ENCODE results near the gene CCDC85B. TPM values are rescaled to one million over a fixed set of nuclear protein-coding genes. Genes with fewer than 3 reads are reported as not detected.
A peak's percentile ranks its signal among the peaks of the same experiment; 100 is the strongest.

CCDC85B gene
- total RNA-seq, 4 donors from 2014 or later, result 44.9 to 61.0 (median 53.1) TPM

DNA sequence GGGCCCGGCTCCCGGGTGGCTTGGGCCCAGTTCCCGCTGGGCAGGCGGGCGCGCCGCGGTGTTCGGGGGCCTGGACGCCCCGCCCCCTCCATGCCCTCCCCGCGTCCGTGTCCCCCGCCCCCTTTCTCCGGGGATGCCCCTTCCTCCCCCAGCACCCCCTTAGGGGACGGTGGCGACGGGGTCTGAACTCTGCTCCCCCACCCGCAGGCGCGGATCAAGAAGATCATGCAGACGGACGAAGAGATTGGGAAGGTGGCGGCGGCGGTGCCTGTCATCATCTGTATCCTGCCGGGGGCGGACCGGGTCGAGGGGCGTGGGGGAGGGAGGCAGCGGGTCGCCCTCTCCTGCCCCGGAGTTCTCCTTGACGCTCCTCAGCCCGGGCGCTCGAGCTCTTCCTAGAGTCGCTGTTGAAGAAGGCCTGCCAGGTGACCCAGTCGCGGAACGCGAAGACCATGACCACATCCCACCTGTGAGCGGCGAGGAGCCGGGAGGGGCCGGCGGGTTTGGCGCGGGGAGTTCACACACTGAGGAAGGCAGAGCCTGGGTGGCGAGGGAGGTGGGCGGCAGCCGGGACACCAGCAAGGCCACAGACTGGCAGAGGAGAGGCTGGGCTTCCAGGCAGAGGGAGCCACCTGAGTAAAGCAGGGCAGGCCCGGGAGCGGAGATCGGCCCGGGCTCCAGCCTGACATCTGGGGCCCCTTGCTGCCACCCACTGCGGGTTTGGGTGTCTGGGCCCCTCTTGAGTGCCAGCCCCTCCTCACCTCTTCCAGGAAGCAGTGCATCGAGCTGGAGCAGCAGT, 29.3 kb downstream of the CCDC85B start:
- TF ChIP-seq, protein P1, sequence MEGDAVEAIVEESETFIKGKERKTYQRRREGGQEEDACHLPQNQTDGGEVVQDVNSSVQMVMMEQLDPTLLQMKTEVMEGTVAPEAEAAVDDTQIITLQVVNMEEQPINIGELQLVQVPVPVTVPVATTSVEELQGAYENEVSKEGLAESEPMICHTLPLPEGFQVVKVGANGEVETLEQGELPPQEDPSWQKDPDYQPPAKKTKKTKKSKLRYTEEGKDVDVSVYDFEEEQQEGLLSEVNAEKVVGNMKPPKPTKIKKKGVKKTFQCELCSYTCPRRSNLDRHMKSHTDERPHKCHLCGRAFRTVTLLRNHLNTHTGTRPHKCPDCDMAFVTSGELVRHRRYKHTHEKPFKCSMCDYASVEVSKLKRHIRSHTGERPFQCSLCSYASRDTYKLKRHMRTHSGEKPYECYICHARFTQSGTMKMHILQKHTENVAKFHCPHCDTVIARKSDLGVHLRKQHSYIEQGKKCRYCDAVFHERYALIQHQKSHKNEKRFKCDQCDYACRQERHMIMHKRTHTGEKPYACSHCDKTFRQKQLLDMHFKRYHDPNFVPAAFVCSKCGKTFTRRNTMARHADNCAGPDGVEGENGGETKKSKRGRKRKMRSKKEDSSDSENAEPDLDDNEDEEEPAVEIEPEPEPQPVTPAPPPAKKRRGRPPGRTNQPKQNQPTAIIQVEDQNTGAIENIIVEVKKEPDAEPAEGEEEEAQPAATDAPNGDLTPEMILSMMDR (IDR thresholded peaks at IDR 0.05), result no peak
- TF ChIP-seq POLR2A (IDR thresholded peaks at IDR 0.05), result no peak
- WGBS, 2 donors, result 0 to 1% methylated on average over 29 to 30 of the region's 60 CpGs
- H3K4me3 ChIP-seq (ENCODE audit: low read depth, poor library complexity, severe bottlenecking), result peak overlapping the region; percentile 80
- DNase-seq (ENCODE audit: low spot score in 2 of 2), result peak in 1 of 2 donors; percentile 89
- intact Hi-C loops (cut with DNase I; ENCODE audit: low total_unique reads), result no loop called here

DNA sequence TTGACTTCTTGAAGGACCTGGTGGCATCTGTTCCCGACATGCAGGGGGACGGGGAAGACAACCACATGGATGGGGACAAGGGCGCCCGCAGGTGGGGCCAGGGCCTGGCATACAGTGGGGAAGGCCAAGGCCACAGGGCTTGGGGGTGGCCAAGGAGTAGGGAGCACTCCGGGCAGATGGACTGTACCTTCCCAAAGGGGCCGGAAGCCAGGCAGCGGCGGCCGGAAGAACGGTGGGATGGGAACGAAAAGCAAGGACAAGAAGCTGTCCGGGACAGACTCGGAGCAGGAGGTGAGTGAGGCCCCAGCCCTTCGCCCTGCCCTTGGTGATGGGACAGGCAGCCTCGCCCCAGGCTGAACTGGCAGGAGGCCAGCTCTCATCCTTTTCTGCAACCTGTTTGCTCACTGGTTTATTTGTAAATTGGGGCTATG, 29.9 kb downstream of the CCDC85B start:
- no peak for DNase-seq (ENCODE audit: low spot score in 2 of 2)
- peak overlapping the region; percentile 80 for H3K4me3 ChIP-seq (ENCODE audit: low read depth, poor library complexity, severe bottlenecking)
- 47 to 55% methylated on average over 15 of the region's 15 CpGs for WGBS, 2 donors
- no peak for TF ChIP-seq POLR2A (IDR thresholded peaks at IDR 0.05)
- TF ChIP-seq, protein P1 (IDR thresholded peaks at IDR 0.05), result no peak
- intact Hi-C loops (cut with DNase I; ENCODE audit: low total_unique reads), result no loop called here

DNA sequence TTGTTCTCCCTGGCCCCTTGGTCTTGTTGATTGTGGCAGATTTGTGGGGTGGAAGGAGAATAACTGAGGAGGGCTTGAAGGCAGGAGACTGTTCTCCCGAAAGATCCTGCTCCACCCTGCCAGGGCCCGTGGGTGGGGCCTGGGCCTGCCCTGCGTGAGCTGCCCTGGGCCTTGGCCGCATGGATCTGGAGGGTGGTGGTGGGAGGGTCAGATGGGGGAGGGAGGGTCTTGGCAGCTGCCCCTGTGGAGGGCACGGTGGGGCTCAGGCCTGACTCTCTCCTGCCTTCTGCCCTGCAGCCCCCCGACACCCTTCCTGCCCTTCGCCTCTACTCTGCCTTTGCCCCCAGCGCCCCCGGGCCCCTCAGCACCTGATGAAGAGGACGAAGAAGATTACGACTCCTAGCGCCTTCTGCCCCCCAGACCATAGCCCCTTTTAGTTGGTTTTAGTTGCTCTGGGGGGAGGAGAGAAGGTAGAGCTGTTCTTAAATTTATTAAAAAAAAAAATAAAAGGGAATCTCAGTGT, 30.6 kb downstream of the CCDC85B start:
- intact Hi-C loops (cut with DNase I; ENCODE audit: low total_unique reads), result no loop called here
- H3K4me3 ChIP-seq (ENCODE audit: low read depth, poor library complexity, severe bottlenecking), result no peak overlapping the region
- no peak for DNase-seq (ENCODE audit: low spot score in 2 of 2)
- 75 to 82% methylated on average over 10 to 12 of the region's 12 CpGs for WGBS, 2 donors
- no peak for TF ChIP-seq POLR2A (IDR thresholded peaks at IDR 0.05)
- TF ChIP-seq, protein P1 (IDR thresholded peaks at IDR 0.05), result no peak

DNA sequence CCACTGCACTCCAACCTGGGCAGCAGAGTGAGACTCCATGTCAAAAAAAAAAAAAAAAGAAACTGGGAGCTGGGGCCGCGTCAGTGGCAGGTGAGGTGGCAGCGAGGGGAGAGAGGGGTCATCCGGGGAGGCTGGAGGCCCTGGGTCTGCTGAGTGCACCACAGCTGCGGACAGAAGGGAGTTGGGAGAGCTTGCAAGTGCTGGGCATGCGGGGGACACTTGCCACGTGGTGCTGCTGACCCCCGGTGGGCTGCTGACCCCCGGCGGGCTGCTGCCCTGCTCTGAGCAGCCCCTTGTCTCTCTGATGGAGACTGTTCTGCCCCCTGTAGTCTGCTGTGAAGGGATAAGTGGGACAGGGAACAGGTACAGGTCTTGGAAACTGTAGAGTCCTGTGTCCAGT, 31.4 kb downstream of the CCDC85B start:
- H3K4me3 ChIP-seq (ENCODE audit: low read depth, poor library complexity, severe bottlenecking), result no peak overlapping the region
- DNase-seq (ENCODE audit: low spot score in 2 of 2), result no peak
- intact Hi-C loops (cut with DNase I; ENCODE audit: low total_unique reads), result no loop called here
- WGBS, 2 donors, result 91 to 94% methylated on average over 10 of the region's 10 CpGs
- no peak for TF ChIP-seq POLR2A (IDR thresholded peaks at IDR 0.05)
- TF ChIP-seq, protein P1 (IDR thresholded peaks at IDR 0.05), result no peak

DNA sequence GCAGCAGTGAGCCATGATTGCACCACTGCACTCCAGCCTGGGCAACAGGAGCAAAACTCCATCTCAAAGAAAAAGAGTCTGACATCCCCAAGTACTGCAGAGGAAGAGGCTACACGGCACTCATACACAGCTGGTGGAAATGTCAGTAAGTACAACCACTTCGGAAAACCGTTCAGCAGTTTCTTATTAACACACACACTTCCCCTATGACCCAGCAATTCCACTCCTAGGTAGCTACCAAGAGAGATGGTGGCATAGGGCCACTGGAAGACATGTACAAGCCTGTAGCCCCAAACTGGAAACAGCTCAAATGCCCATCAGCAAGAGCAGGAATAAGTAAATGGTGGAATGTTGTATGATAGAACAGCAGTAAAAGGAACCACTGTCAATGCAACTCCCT, 32.1 kb downstream of the CCDC85B start:
- intact Hi-C loops (cut with DNase I; ENCODE audit: low total_unique reads), result no loop called here
- 47 to 51% methylated on average over 3 of the region's 3 CpGs for WGBS, 2 donors
- DNase-seq (ENCODE audit: low spot score in 2 of 2), result no peak
- TF ChIP-seq, protein P1 (IDR thresholded peaks at IDR 0.05), result no peak
- TF ChIP-seq POLR2A (IDR thresholded peaks at IDR 0.05), result no peak
- no peak overlapping the region for H3K4me3 ChIP-seq (ENCODE audit: low read depth, poor library complexity, severe bottlenecking)
